OCI-LY7 (cell line): ENCODE results near the gene MAGEB18. TPM values are rescaled to one million over a fixed set of nuclear protein-coding genes. Genes with fewer than 3 reads are reported as not detected.

Source experiments
- Bru-seq: library from RNA; stranded (reverse); fragments of 400-500 nt; gene quantifications from one replicate; lab custom pipeline; 2021; lab: Mats Ljungman, UMichigan
- BruChase-seq, 2 experiments: library from RNA; stranded (reverse); fragments of 400-500 nt; gene quantifications; one replicate each; lab custom pipeline; 2021; lab: Mats Ljungman, UMichigan
- BruUV-seq: library from RNA; stranded (reverse); fragments of 400-500 nt; replicated peaks from 2 replicates; lab custom pipeline; 2021; lab: Mats Ljungman, UMichigan
- CTCF ChIA-PET: fragments of 300-600 bp; sonication (Branson Sonifier 250); formaldehyde crosslinking; loops from one replicate; lab custom pipeline; 2022; ENCODE audit warnings: antibody characterized with exemption; ENCODE audit not compliant: unreplicated experiment; lab: Charles Lee
- POLR2A ChIA-PET: fragments of 300-600 bp; sonication (Branson Sonifier 250); formaldehyde crosslinking; loops from one replicate; lab custom pipeline; 2022; ENCODE audit warnings: antibody characterized with exemption; lab: Charles Lee
- DNase-seq: peaks from one replicate; pipeline ENCODE4 v3.0.0-alpha.2; 2015; ENCODE audit warnings: low spot score
- H2AFZ ChIP-seq: fragments of 200-600 bp; sonication (generic), shearing (Covaris generic); 2 replicates; pipeline ENCODE4 v1.6.1; 2014; ENCODE audit warnings: mild to moderate bottlenecking, antibody characterized with exemption, low read length, moderate library complexity
- H3K27ac ChIP-seq: fragments of 200-600 bp; sonication (generic); 2 replicates; pipeline ENCODE4 v1.5.1; 2014; ENCODE audit warnings: mixed run types, low read depth, mild to moderate bottlenecking, moderate library complexity, low read length, inconsistent platforms; ENCODE audit not compliant: poor library complexity, severe bottlenecking
- H3K36me3 ChIP-seq: fragments of 200-600 bp; sonication (generic); 2 replicates; pipeline ENCODE4 v1.6.1; 2014; ENCODE audit warnings: mild to moderate bottlenecking, antibody characterized with exemption, low read length, moderate library complexity, mixed read lengths; ENCODE audit not compliant: insufficient read depth
- H3K4me1 ChIP-seq: fragments of 200-600 bp; sonication (generic); 2 replicates; pipeline ENCODE4 v1.5.1; 2014; ENCODE audit warnings: mild to moderate bottlenecking, low read length; ENCODE audit not compliant: insufficient read depth, poor library complexity, severe bottlenecking
- H3K4me2 ChIP-seq: fragments of 200-600 bp; sonication (generic); 2 replicates; pipeline ENCODE4 v1.6.1; 2014; ENCODE audit warnings: mild to moderate bottlenecking, low read length
- H3K4me3 ChIP-seq: fragments of 200-600 bp; sonication (generic); 2 replicates; pipeline ENCODE4 v1.5.1; 2014; ENCODE audit warnings: mild to moderate bottlenecking, low read depth, low read length; ENCODE audit not compliant: poor library complexity, severe bottlenecking
- H3K79me2 ChIP-seq: fragments of 200-600 bp; sonication (generic); 2 replicates; pipeline ENCODE4 v1.6.1; 2016; ENCODE audit warnings: low read depth, mild to moderate bottlenecking, low read length, moderate library complexity, mixed read lengths; ENCODE audit not compliant: insufficient read depth
- H3K9me2 ChIP-seq: fragments of 200-600 bp; sonication (generic); 2 replicates; pipeline ENCODE4 v1.6.1; 2016; ENCODE audit warnings: mild to moderate bottlenecking, low read length, mixed read lengths; ENCODE audit not compliant: insufficient read depth
- H3K9me3 ChIP-seq: fragments of 200-600 bp; sonication (generic); 2 replicates; pipeline ENCODE4 v1.6.1; 2014; ENCODE audit warnings: mild to moderate bottlenecking, mixed run types, low read length, mixed read lengths
- H4K20me1 ChIP-seq: fragments of 200-600 bp; sonication (generic); 2 replicates; pipeline ENCODE4 v1.6.1; 2014; ENCODE audit warnings: mild to moderate bottlenecking, antibody characterized with exemption, low read length, moderate library complexity, mixed read lengths; ENCODE audit not compliant: insufficient read depth
- EZH2phosphoT487 ChIP-seq: fragments of 200-600 bp; sonication (generic); IDR thresholded peaks from 2 replicates; pipeline ENCODE4 v1.6.1; 2018; ENCODE audit warnings: low read depth, borderline replicate concordance, mild to moderate bottlenecking, mixed run types, antibody characterized with exemption, low read length, moderate library complexity, mixed read lengths
- intact Hi-C: fragments of 100-400 bp; cut with micrococcal nuclease; formaldehyde crosslinking; loops from one replicate; pipeline ENCODE4 v1.10.0; 2022; ENCODE audit not compliant: unreplicated experiment
- long read RNA-seq: library from polyadenylated mRNA; stranded (forward); transcript quantifications from one replicate; pipeline ENCODE4 v2.0.0, GENCODE V29; 2022
- total RNA-seq, 2 experiments: library from RNA; depleted of rRNA in 1 of 2; stranded (reverse); fragments of >200 nt in 1 of 2; shearing (Covaris generic) in 1 of 2; gene quantifications; 2 replicates each; pipeline ENCODE4 v1.2.3, GENCODE V29; 2014 to 2022
- TF ChIP-seq, protein P1 (sequence below): fragments of 200-600 bp; sonication (generic); conservative IDR thresholded peaks from 2 replicates; pipeline ENCODE4 v1.5.1; 2014; ENCODE audit warnings: mild to moderate bottlenecking, antibody characterized with exemption, low read length, moderate library complexity, mixed read lengths

The MAGEB18 gene
- total RNA-seq (2014; rRNA removed; shearing (Covaris generic)) (not detected in 2 replicates), total RNA-seq (2022) (not detected in 2 replicates), Bru-seq, nascent RNA (not detected), BruChase-seq, experiment 1, labeled RNA remaining after a 6-hour chase (not detected), BruChase-seq, experiment 2, labeled RNA remaining after a 2-hour chase (not detected)
- long read RNA-seq: 0 reads

DNA sequence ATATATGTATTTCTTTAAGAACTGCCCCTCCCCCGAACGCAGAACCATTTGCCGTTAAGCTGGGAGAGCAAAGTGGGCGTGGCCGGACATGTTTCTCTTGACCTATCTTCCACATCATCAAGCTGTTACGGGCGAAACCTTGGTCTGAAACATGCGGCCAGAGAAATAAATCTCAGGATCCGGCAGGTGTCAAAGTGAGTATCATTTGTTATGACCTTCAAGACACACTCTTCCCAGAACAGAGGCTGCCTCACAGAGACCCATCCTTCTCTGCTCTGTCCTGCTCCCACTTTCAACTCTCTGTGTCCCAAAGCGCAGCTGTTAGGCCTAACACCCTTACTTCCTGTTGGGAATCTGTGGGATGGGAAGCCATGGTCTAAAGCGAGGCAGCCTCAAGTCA, at the start of gene MAGEB18:
Gene MAGEB18 (plus strand): TSS at position 70 of the 400 bp plus-strand sequence. CDS start 643 bp downstream, outside the sequence.
- Histone ChIP-seq H3K9me2 (no peaks in the 10 kb centered on the region), H4K20me1 (no peaks in the 10 kb centered on the region), H3K4me1 (no peaks in the 10 kb centered on the region), H3K36me3 (no peaks in the 10 kb centered on the region), H3K4me2 (no peak within 1 kb of the TSS), H2AFZ (no peak within 1 kb of the TSS), H3K79me2 (no peaks in the 10 kb centered on the region), H3K27ac (no peak within 1 kb of the TSS), H3K4me3 (no peak within 1 kb of the TSS), H3K9me3 (no peaks in the 10 kb centered on the region)
- intact Hi-C loops: no loop called here
- no peak for TF ChIP-seq EZH2phosphoT487
- TF ChIP-seq, protein P1, sequence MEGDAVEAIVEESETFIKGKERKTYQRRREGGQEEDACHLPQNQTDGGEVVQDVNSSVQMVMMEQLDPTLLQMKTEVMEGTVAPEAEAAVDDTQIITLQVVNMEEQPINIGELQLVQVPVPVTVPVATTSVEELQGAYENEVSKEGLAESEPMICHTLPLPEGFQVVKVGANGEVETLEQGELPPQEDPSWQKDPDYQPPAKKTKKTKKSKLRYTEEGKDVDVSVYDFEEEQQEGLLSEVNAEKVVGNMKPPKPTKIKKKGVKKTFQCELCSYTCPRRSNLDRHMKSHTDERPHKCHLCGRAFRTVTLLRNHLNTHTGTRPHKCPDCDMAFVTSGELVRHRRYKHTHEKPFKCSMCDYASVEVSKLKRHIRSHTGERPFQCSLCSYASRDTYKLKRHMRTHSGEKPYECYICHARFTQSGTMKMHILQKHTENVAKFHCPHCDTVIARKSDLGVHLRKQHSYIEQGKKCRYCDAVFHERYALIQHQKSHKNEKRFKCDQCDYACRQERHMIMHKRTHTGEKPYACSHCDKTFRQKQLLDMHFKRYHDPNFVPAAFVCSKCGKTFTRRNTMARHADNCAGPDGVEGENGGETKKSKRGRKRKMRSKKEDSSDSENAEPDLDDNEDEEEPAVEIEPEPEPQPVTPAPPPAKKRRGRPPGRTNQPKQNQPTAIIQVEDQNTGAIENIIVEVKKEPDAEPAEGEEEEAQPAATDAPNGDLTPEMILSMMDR: no peak
- CTCF ChIA-PET: no interaction called here
- DNase-seq: no peak
- no TSS peak for BruUV-seq
- POLR2A ChIA-PET: no interaction called here

GRCh38 chrX:26100421-26100920, 37.7 kb upstream of the MAGEB18 start:
- CTCF ChIA-PET: no interaction called here

DNA sequence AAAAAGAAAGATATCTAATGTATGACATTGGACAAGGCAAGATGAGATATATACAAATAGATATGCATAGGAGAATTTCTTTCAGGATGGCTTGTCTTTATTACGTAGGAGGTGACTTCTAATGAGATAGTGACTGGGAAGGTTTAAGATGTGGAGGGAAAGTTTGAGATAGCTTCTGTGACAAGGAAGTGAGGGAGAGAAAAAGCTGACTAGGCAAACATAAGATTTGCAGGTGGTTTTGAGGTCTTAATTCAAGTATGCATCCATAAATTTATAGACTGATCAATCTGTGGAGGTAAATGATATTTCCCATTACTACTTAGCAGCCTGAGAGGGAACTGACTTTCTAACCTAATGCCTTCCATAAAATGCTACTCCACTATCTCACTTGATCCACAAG, 29.0 kb upstream of the MAGEB18 start:
- H3K79me2 ChIP-seq: no peaks in the 10 kb centered on the region
- BruUV-seq: no TSS peak
- no peaks in the 10 kb centered on the region for H3K4me1 ChIP-seq
- H3K4me2 ChIP-seq: no peak overlapping the region
- CTCF ChIA-PET: no interaction called here
- intact Hi-C loops: no loop called here
- no peaks in the 10 kb centered on the region for H3K9me3 ChIP-seq
- TF ChIP-seq, protein P1: no peak
- no peak for TF ChIP-seq EZH2phosphoT487
- no peaks in the 10 kb centered on the region for H3K9me2 ChIP-seq
- H4K20me1 ChIP-seq: no peaks in the 10 kb centered on the region
- POLR2A ChIA-PET: no interaction called here
- H2AFZ ChIP-seq: no peak overlapping the region
- DNase-seq: no peak
- no peak overlapping the region for H3K27ac ChIP-seq
- no peaks in the 10 kb centered on the region for H3K36me3 ChIP-seq
- no peak overlapping the region for H3K4me3 ChIP-seq

More at GRCh38 chrX:26100421-26100920, 37.7 kb upstream of the MAGEB18 start:
- Histone ChIP-seq H3K27ac (no peak overlapping the region), H4K20me1 (no peaks in the 10 kb centered on the region), H2AFZ (no peak overlapping the region), H3K4me1 (no peaks in the 10 kb centered on the region), H3K79me2 (no peaks in the 10 kb centered on the region), H3K9me2 (no peaks in the 10 kb centered on the region), H3K4me3 (no peak overlapping the region), H3K36me3 (no peaks in the 10 kb centered on the region), H3K9me3 (no peaks in the 10 kb centered on the region), H3K4me2 (no peak overlapping the region)
- no TSS peak for BruUV-seq
- DNase-seq: no peak
- POLR2A ChIA-PET: no interaction called here
- intact Hi-C loops: no loop called here
- TF ChIP-seq, protein P1: no peak
- no peak for TF ChIP-seq EZH2phosphoT487
